ENCODE data around the gene NEUROD6. TPM values are rescaled to one million over a fixed set of nuclear protein-coding genes. Genes with fewer than 3 reads are reported as not detected.

The NEUROD6 gene
- total RNA-seq, 1 experiment from 2014 or later, result not detected

Other genes starting within 250 kb of the NEUROD6 start
- gene ITPRID1, start 173.4 kb upstream of the NEUROD6 start, total RNA-seq (2014; rRNA removed), result not detected in 2 replicates